HG03565 (cell line): ENCODE results near the gene OGFOD3.
"Not testable (repeated sequence)": the region's sequence is repeated elsewhere in the genome, so short reads cannot be mapped to it uniquely, and the experiment has no call there.

ENCODE experiments used
- ATAC-seq: cut with Tn5 transposase; IDR thresholded peaks from one replicate; pipeline ENCODE4 v1.9.1; 2021; ENCODE audit warnings: mild to moderate bottlenecking, moderate library complexity; ENCODE audit not compliant: unreplicated experiment

Gene OGFOD3

GRCh38 chr17:82356845-82357355 is 61.5 kb downstream of the OGFOD3 start:
- no peak for ATAC-seq

DNA sequence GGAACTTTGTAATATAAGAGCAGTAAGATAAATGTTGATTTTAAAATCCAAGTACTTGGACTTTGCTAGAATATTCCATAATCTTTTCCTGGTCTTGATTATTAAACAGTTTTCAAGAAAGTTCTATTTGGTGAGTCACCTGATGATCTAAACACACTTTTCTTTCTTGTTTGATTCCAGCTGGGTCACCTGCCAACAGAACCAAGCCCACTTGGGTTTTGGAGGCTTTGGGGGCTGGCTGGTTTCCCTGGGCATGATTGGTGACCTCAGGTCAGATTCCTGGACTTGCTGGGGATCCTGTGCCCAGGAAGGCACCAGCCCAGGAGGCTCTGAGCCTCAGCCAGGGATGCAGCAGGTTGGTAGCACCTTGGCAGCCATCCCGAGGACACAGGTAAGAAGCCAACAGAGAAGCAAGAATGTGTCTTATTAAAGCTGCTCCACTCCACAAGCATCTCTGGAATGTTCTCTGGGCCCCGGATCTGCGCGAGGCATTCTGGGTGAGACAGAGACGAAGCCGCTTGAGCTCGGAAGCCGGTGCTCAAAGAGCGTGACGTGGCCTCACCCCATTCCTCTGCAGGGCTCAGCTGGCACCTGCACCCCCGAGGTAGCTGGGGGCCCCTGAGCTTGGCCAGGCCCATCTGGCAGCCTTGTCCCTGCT is 62.5 kb downstream of the OGFOD3 start:
- ATAC-seq: no peak

DNA sequence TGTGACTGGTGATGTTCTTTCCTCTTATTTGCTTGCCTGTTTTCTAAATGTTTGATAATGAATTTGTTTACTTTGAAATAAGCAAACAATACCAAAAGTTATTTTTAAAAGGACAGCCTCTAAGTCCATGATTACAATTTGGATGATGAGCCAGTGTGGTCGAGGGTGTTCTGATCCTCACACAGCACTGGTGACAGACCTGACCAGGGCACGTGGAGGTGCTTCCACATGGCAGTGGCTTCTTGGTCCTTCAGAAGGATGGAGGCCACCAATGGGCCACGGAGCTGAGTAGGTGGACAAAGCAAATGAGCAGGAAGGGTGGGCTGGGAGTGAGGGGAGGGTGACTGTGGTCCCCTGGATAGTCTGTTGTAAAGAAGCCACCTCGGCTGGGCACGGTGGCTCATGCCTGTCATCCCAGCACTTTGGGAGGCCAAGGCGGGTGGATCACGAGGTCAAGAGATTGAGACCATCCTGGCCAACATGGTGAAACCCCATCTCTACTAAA is 63.5 kb downstream of the OGFOD3 start:
- ATAC-seq: no peak

GRCh38 chr17:82353484-82353883 is 64.9 kb downstream of the OGFOD3 start:
- no peak for ATAC-seq

- ATAC-seq: no peak
Measured at GRCh38 chr17:82351713-82352488, 66.5 kb downstream of the OGFOD3 start.

DNA sequence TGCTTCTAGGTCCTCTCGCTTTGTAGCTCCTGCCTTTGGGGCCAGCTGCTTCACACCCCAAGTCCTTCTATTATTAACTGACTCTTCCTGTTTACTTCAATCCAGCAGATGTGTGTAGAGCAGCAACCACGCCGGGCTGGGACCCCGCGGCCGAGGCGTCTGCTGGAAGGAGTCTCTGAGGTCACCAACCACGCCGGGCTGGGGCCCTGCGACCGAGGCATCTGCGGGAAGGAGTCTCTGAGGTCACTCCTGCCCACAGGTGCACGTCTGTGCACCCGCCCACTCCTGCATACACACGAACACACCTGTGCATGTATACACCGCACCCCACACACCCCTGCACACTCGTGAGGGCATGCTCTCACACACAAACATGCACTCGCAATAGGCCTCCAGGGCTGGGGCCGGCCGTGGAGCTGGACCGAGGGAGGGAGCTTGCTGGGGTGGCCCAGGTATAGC is 67.1 kb downstream of the OGFOD3 start:
- no peak for ATAC-seq

- ATAC-seq: no peak
Measured at GRCh38 chr17:82350182-82351030, 68.0 kb downstream of the OGFOD3 start.

DNA sequence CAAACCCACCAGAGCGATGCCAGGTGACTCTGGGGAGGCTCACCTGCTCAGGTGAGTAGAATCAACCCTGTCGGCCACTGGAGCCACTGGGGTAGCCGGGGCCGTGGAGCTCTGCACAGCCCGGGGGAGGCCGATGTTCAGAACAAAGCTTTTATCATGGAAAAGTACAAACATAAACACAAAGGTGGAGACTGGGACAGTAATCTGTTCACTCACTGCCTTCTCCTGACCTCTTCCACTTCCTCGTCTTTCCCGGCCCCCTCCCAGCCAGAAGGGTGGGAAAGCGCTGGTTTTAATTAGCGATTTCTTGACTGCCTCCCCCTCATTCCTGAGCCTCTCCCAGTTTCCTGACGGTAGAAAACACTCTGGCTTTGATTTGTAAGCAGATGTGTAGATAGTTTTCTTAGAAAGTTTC is 69.1 kb downstream of the OGFOD3 start:
- ATAC-seq: no peak

GRCh38 chr17:82348866-82349265 is 69.5 kb downstream of the OGFOD3 start:
- ATAC-seq: no peak

- no peak for ATAC-seq
Measured at GRCh38 chr17:82348434-82348833, 70.0 kb downstream of the OGFOD3 start.

GRCh38 chr17:82347994-82348393 is 70.4 kb downstream of the OGFOD3 start:
- ATAC-seq: not testable (repeated sequence)

- ATAC-seq: no peak
Measured at GRCh38 chr17:82346342-82347300, 71.8 kb downstream of the OGFOD3 start.

DNA sequence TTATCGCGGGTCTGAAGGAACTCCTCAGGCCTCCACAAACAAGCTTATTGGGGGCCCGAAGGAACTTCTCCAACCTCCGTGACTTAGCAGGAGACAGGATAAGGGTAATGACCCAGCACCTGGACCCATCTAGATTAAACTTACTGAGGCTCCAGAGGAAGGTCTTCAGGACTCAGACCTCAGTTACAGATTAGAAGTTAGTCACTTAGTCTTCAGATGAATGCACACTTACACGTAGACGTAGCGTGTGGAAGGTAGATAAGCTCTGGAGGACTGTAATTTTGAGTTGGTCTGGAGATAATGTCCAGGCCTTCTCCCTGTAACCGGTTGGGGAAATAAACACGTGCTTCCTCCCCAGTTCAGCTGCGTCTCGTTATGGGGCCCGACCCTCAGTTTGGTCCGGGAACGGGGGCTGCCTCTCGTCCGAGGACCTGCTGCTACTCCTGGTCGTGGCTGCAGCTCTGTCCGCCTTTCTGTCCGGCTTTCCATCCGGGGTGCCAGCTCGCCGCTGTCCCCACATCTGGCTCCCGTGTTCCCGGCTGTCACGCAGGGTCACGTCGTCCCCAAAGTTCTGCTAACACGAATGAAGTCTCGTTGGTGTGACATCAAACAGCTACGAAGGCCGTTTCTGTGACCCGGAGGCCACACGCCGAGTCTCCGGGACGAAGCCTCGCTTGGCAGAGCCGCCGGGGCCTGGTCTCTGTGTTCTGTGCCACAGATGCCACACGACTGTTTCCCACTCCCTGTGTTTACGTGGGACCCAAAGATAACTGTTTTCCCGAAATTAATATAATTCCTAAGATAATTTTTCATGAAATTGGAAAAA is 73.0 kb downstream of the OGFOD3 start:
- ATAC-seq: no peak

- no peak for ATAC-seq
Measured at GRCh38 chr17:82344175-82344907, 74.0 kb downstream of the OGFOD3 start.

GRCh38 chr17:82343560-82343959 is 74.8 kb downstream of the OGFOD3 start:
- no peak for ATAC-seq

- ATAC-seq: no peak
Measured at GRCh38 chr17:82342361-82343079, 75.9 kb downstream of the OGFOD3 start.
